ENCODE results near the gene KCTD7.

DNA sequence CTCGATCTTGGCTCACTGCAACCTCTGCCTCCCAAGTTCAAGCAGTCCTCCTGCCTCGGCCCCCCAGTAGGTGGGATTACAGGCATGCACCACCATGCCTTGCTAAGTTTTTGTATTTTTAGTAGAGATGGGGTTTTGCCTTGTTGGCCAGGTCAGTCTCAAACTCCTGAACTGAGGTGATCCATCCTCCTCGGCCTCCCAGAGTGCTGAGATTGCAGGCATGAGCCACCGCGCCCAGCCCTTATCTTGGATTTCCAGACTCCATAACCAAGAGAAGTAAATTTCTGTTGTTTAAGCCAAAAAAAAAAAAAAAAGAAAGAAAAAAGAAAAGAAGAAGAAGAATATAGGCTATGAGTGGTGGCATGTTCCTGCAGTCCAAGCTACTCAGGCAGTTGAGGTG is 58.5 kb downstream of the KCTD7 start:
- TF ChIP-seq, protein P1, sequence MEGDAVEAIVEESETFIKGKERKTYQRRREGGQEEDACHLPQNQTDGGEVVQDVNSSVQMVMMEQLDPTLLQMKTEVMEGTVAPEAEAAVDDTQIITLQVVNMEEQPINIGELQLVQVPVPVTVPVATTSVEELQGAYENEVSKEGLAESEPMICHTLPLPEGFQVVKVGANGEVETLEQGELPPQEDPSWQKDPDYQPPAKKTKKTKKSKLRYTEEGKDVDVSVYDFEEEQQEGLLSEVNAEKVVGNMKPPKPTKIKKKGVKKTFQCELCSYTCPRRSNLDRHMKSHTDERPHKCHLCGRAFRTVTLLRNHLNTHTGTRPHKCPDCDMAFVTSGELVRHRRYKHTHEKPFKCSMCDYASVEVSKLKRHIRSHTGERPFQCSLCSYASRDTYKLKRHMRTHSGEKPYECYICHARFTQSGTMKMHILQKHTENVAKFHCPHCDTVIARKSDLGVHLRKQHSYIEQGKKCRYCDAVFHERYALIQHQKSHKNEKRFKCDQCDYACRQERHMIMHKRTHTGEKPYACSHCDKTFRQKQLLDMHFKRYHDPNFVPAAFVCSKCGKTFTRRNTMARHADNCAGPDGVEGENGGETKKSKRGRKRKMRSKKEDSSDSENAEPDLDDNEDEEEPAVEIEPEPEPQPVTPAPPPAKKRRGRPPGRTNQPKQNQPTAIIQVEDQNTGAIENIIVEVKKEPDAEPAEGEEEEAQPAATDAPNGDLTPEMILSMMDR (optimal IDR thresholded peaks at IDR 0.05 in 1 of 3, IDR thresholded peaks at IDR 0.05 in 1 of 3, conservative IDR thresholded peaks at IDR 0.05 in 1 of 3; ENCODE audit: extremely low read depth in 1 of 3, insufficient read depth in 2 of 3, low read length in 3 of 3) = no peak
- no peak for TF ChIP-seq EZH2 (IDR thresholded peaks at IDR 0.05; ENCODE audit: low read length)
